Vagina (tissue), 2 donors: ENCODE results near the gene BEND7.

ENCODE experiments used
- POLR2A ChIP-seq, 2 donors: fragments of 450-650 bp; IDR thresholded peaks; one replicate each; pipeline ENCODE4 v1.6.1; 2017; ENCODE audit warnings: antibody characterized with exemption in 2 of 2, mild to moderate bottlenecking in 2 of 2, moderate library complexity in 2 of 2
- POLR2AphosphoS5 ChIP-seq, 2 donors: sonication (generic); formaldehyde crosslinking; IDR thresholded peaks; one replicate each; pipeline ENCODE4 v1.9.0; 2017; ENCODE audit warnings: antibody characterized with exemption in 2 of 2, mild to moderate bottlenecking in 2 of 2, low read depth in 1 of 2; ENCODE audit not compliant: insufficient read depth in 1 of 2
- TF ChIP-seq, protein P1 (sequence below), 3 experiments: fragments of 450-650 bp in 2 of 3; fragments of 200-600 bp in 1 of 3; sonication (generic) in 1 of 3; IDR thresholded peaks; one replicate each; pipeline ENCODE4 v1.5.1; 2017 to 2019; ENCODE audit warnings: antibody characterized with exemption in 3 of 3, mild to moderate bottlenecking in 2 of 3, moderate library complexity in 2 of 3

DNA sequence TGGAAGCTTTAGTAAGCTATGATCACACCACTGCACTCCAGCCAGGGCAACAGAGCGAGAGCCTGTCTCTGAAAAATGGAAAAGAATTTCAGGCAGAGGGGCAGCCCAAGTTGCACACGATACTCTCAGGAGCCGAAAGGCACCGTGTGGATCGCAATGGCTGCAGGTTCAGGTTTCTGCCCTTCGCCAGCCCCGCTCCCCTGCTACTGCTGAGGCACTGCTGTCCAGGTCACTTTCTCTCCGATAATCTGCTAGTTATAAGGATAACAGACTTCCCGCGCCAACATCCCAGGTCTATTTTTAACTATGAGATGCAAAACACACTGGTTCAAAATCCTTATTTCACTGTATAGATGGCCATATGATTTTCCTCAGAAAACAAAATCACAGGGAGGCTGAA lies 11.1 kb downstream of the BEND7 start:
- TF ChIP-seq, protein P1, sequence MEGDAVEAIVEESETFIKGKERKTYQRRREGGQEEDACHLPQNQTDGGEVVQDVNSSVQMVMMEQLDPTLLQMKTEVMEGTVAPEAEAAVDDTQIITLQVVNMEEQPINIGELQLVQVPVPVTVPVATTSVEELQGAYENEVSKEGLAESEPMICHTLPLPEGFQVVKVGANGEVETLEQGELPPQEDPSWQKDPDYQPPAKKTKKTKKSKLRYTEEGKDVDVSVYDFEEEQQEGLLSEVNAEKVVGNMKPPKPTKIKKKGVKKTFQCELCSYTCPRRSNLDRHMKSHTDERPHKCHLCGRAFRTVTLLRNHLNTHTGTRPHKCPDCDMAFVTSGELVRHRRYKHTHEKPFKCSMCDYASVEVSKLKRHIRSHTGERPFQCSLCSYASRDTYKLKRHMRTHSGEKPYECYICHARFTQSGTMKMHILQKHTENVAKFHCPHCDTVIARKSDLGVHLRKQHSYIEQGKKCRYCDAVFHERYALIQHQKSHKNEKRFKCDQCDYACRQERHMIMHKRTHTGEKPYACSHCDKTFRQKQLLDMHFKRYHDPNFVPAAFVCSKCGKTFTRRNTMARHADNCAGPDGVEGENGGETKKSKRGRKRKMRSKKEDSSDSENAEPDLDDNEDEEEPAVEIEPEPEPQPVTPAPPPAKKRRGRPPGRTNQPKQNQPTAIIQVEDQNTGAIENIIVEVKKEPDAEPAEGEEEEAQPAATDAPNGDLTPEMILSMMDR (IDR thresholded peaks at IDR 0.05): no peak
- no peak for TF ChIP-seq POLR2A (IDR thresholded peaks at IDR 0.05)
- TF ChIP-seq POLR2AphosphoS5 (IDR thresholded peaks at IDR 0.05; ENCODE audit: insufficient read depth in 1 of 2, low read depth in 1 of 2): no peak
